Osteocyte (in vitro differentiated cells): ENCODE measurements around the gene CD14. TPM values are rescaled to one million over a fixed set of nuclear protein-coding genes. Genes with fewer than 3 reads are reported as not detected.
"Not testable (repeated sequence)": the region's sequence is repeated elsewhere in the genome, so short reads cannot be mapped to it uniquely, and the experiment has no call there.

Source experiments
- DNase-seq: peaks from one replicate; pipeline ENCODE4 v3.0.0; 2021; ENCODE audit warnings: mixed read lengths; ENCODE audit not compliant: unreplicated experiment; ENCODE audit errors: extremely low spot score
- H3K27ac Mint-ChIP-seq: one replicate; pipeline ENCODE4 v1.8.0; 2021; ENCODE audit warnings: mild to moderate bottlenecking, mixed read lengths; ENCODE audit not compliant: unreplicated experiment
- H3K27me3 Mint-ChIP-seq: one replicate; pipeline ENCODE4 v1.8.0; 2021; ENCODE audit warnings: mixed read lengths; ENCODE audit not compliant: unreplicated experiment
- H3K36me3 Mint-ChIP-seq: one replicate; pipeline ENCODE4 v1.8.0; 2021; ENCODE audit warnings: mixed read lengths; ENCODE audit not compliant: unreplicated experiment
- H3K4me1 Mint-ChIP-seq: one replicate; pipeline ENCODE4 v1.8.0; 2021; ENCODE audit warnings: mixed read lengths; ENCODE audit not compliant: unreplicated experiment
- H3K4me3 Mint-ChIP-seq: one replicate; pipeline ENCODE4 v1.8.0; 2021; ENCODE audit warnings: mild to moderate bottlenecking, moderate library complexity, mixed read lengths; ENCODE audit not compliant: unreplicated experiment
- H3K9me3 Mint-ChIP-seq: one replicate; pipeline ENCODE4 v1.8.0; 2021; ENCODE audit warnings: mixed read lengths; ENCODE audit not compliant: unreplicated experiment
- CTCF ChIP-seq: fragments of 200-600 bp; sonication (generic); IDR thresholded peaks from 2 replicates; pipeline ENCODE4 v1.5.0; 2021; ENCODE audit warnings: antibody characterized with exemption, mild to moderate bottlenecking, moderate library complexity
- total RNA-seq: library from RNA; stranded (reverse); gene quantifications from 2 replicates; pipeline ENCODE4 v1.2.1, GENCODE V29; 2021

CD14 gene
- total RNA-seq, 1 donor from 2014 or later, result not detected

- DNase-seq, result no peak
- H3K4me1 Mint-ChIP-seq, result no peaks in the 10 kb centered on the region
- no peak overlapping the region for H3K27ac Mint-ChIP-seq
- H3K36me3 Mint-ChIP-seq, result no peaks in the 10 kb centered on the region
- no peak overlapping the region for H3K4me3 Mint-ChIP-seq
- no peak for TF ChIP-seq CTCF
- H3K9me3 Mint-ChIP-seq, result no peaks in the 10 kb centered on the region
- peaks cover 22% of the 10 kb centered on the region for H3K27me3 Mint-ChIP-seq
Observed at GRCh38 chr5:140595538-140596300, 37.3 kb downstream of the CD14 start.

GRCh38 chr5:140594169-140594568, 38.8 kb downstream of the CD14 start:
- no peak overlapping the region for H3K4me3 Mint-ChIP-seq
- DNase-seq, result no peak
- TF ChIP-seq CTCF, result no peak
- H3K4me1 Mint-ChIP-seq, result peaks cover 2% of the 10 kb centered on the region
- H3K9me3 Mint-ChIP-seq, result no peaks in the 10 kb centered on the region
- no peak overlapping the region for H3K27ac Mint-ChIP-seq
- no peaks in the 10 kb centered on the region for H3K36me3 Mint-ChIP-seq
- H3K27me3 Mint-ChIP-seq, result peaks cover 21% of the 10 kb centered on the region

GRCh38 chr5:140593070-140593469, 39.9 kb downstream of the CD14 start:
- not testable (repeated sequence) for H3K4me3 Mint-ChIP-seq, DNase-seq, H3K27ac Mint-ChIP-seq, H3K4me1 Mint-ChIP-seq, H3K9me3 Mint-ChIP-seq, H3K36me3 Mint-ChIP-seq
- H3K27me3 Mint-ChIP-seq, result peaks cover 17% of the 10 kb centered on the region

GRCh38 chr5:140591747-140592372, 41.1 kb downstream of the CD14 start:
- no peak overlapping the region for H3K27ac Mint-ChIP-seq
- no peaks in the 10 kb centered on the region for H3K9me3 Mint-ChIP-seq
- H3K4me1 Mint-ChIP-seq, result peaks cover 12% of the 10 kb centered on the region
- no peak for DNase-seq
- no peak for TF ChIP-seq CTCF
- no peak overlapping the region for H3K4me3 Mint-ChIP-seq
- no peaks in the 10 kb centered on the region for H3K36me3 Mint-ChIP-seq
- peaks cover 20% of the 10 kb centered on the region for H3K27me3 Mint-ChIP-seq

GRCh38 chr5:140590861-140591260, 42.1 kb downstream of the CD14 start:
- no peak for TF ChIP-seq CTCF
- Mint-ChIP-seq H3K27me3 (peaks cover 27% of the 10 kb centered on the region), H3K4me1 (peaks cover 12% of the 10 kb centered on the region), H3K4me3 (no peak overlapping the region), H3K9me3 (no peaks in the 10 kb centered on the region), H3K36me3 (no peaks in the 10 kb centered on the region), H3K27ac (no peak overlapping the region)
- DNase-seq, result no peak
